HEK293 (cell line): ENCODE data around the gene TOPAZ1.

Source experiments
- CTCF ChIA-PET: fragments of 350-600 bp; formaldehyde crosslinking; extraction: SDS; loops from one replicate; lab custom pipeline; 2021; ENCODE audit warnings: antibody characterized with exemption; lab: Yijun Ruan, JAX
- POLR2A ChIA-PET: fragments of 300-600 bp; formaldehyde crosslinking; extraction: SDS; loops from one replicate; lab custom pipeline; 2020; ENCODE audit warnings: antibody characterized with exemption, inconsistent platforms; lab: Yijun Ruan, JAX
- H3K27ac ChIP-seq: fragments of 200-500 bp; sonication (Bioruptor generic); 2 replicates; pipeline ENCODE4 v1.5.1; 2014; ENCODE audit warnings: low read depth, low read length, control low read depth, inconsistent platforms; ENCODE audit errors: extremely low read depth
- H3K36me3 ChIP-seq, 2 experiments: fragments of 200-500 bp in 1 of 2; sonication (Bioruptor generic) in 1 of 2; 1 replicate in 1 of 2; 2 replicates in 1 of 2; pipeline ENCODE4 v1.5.1; 2014 to 2017; ENCODE audit warnings: inconsistent platforms in 2 of 2, low read length in 2 of 2; ENCODE audit not compliant: control insufficient read depth in 2 of 2, insufficient read depth in 1 of 2
- H3K4me1 ChIP-seq: fragments of 200-500 bp; sonication (Bioruptor generic); 2 replicates; pipeline ENCODE4 v1.5.1; 2014; ENCODE audit warnings: mild to moderate bottlenecking, low read length, inconsistent platforms; ENCODE audit not compliant: control insufficient read depth, insufficient read depth
- H3K4me3 ChIP-seq: 2 replicates; pipeline ENCODE4 v1.5.1; 2011; ENCODE audit warnings: low read depth, mild to moderate bottlenecking, control low read depth, low read length, moderate library complexity
- H3K9me3 ChIP-seq: fragments of 200-500 bp; sonication (Bioruptor generic); 2 replicates; pipeline ENCODE4 v1.5.1; 2014; ENCODE audit warnings: low read depth, low read length, inconsistent platforms; ENCODE audit not compliant: control insufficient read depth, insufficient read depth
- ATF2 ChIP-seq: fragments of 450-650 bp; formaldehyde crosslinking; IDR thresholded peaks from 2 replicates; pipeline ENCODE4 v1.5.1; 2016; ENCODE audit warnings: missing biosample characterization, missing genetic modification characterization, low read depth
- ELK4 ChIP-seq: IDR thresholded peaks from 2 replicates; pipeline ENCODE4 v1.6.1; 2011; ENCODE audit warnings: mild to moderate bottlenecking, low read depth, low read length, borderline replicate concordance
- GLI4 ChIP-seq: fragments of 450-650 bp; formaldehyde crosslinking; IDR thresholded peaks from 2 replicates; pipeline ENCODE4 v1.5.1; 2016; ENCODE audit warnings: missing biosample characterization, missing genetic modification characterization
- HIC1 ChIP-seq: fragments of 450-650 bp; formaldehyde crosslinking; IDR thresholded peaks from 2 replicates; pipeline ENCODE4 v1.5.1; 2016; ENCODE audit warnings: missing biosample characterization, missing genetic modification characterization
- IKZF3 ChIP-seq: fragments of 450-650 bp; IDR thresholded peaks from 2 replicates; pipeline ENCODE4 v1.5.0; 2018; ENCODE audit warnings: missing biosample characterization, mild to moderate bottlenecking, missing genetic modification characterization, moderate library complexity
- KLF1 ChIP-seq: fragments of 450-650 bp; formaldehyde crosslinking; IDR thresholded peaks from 2 replicates; pipeline ENCODE4 v1.5.1; 2016; ENCODE audit warnings: missing biosample characterization, missing genetic modification characterization
- YY1 ChIP-seq: fragments of 450-650 bp; formaldehyde crosslinking; IDR thresholded peaks from 2 replicates; pipeline ENCODE4 v1.5.1; 2018; ENCODE audit warnings: missing biosample characterization, missing genetic modification characterization
- ZBTB17 ChIP-seq: fragments of 450-650 bp; formaldehyde crosslinking; IDR thresholded peaks from 2 replicates; pipeline ENCODE4 v1.5.1; 2016; ENCODE audit warnings: missing biosample characterization, missing genetic modification characterization
- ZBTB21 ChIP-seq: fragments of 450-650 bp; formaldehyde crosslinking; IDR thresholded peaks from 2 replicates; pipeline ENCODE4 v1.5.1; 2017; ENCODE audit warnings: missing biosample characterization, missing genetic modification characterization
- ZNF140 ChIP-seq: fragments of 450-650 bp; formaldehyde crosslinking; IDR thresholded peaks from 2 replicates; pipeline ENCODE4 v1.5.1; 2016; ENCODE audit warnings: missing biosample characterization, missing genetic modification characterization
- ZNF18 ChIP-seq: fragments of 450-650 bp; formaldehyde crosslinking; IDR thresholded peaks from 2 replicates; pipeline ENCODE4 v1.5.1; 2016; ENCODE audit warnings: missing biosample characterization, missing genetic modification characterization
- ZNF394 ChIP-seq: fragments of 450-650 bp; formaldehyde crosslinking; IDR thresholded peaks from 2 replicates; pipeline ENCODE4 v1.5.1; 2016; ENCODE audit warnings: missing biosample characterization, missing genetic modification characterization, mild to moderate bottlenecking, moderate library complexity, borderline replicate concordance
- ZNF423 ChIP-seq: fragments of 450-650 bp; formaldehyde crosslinking; IDR thresholded peaks from 2 replicates; pipeline ENCODE4 v1.5.1; 2016; ENCODE audit warnings: missing biosample characterization, missing genetic modification characterization
- ZNF518A ChIP-seq: fragments of 450-650 bp; formaldehyde crosslinking; conservative IDR thresholded peaks from 2 replicates; pipeline ENCODE4 v1.5.1; 2016; ENCODE audit warnings: low read depth, missing biosample characterization, missing genetic modification characterization
- ZNF549 ChIP-seq: fragments of 450-650 bp; IDR thresholded peaks from 2 replicates; pipeline ENCODE4 v1.5.1; 2018; ENCODE audit warnings: missing biosample characterization, missing genetic modification characterization, mild to moderate bottlenecking, inconsistent platforms, moderate library complexity
- ZNF571 ChIP-seq: fragments of 450-650 bp; formaldehyde crosslinking; IDR thresholded peaks from 2 replicates; pipeline ENCODE4 v1.5.0; 2017; ENCODE audit warnings: missing biosample characterization, missing genetic modification characterization
- ZNF629 ChIP-seq: fragments of 450-650 bp; formaldehyde crosslinking; IDR thresholded peaks from 2 replicates; pipeline ENCODE4 v1.5.1; 2017; ENCODE audit warnings: missing biosample characterization, missing genetic modification characterization
- ZNF660 ChIP-seq: fragments of 450-650 bp; IDR thresholded peaks from 2 replicates; pipeline ENCODE4 v1.5.1; 2018; ENCODE audit warnings: missing biosample characterization, mild to moderate bottlenecking, missing genetic modification characterization
- ZNF747 ChIP-seq: fragments of 450-650 bp; formaldehyde crosslinking; IDR thresholded peaks from 2 replicates; pipeline ENCODE4 v1.5.1; 2016; ENCODE audit warnings: missing biosample characterization, missing genetic modification characterization
- ZNF791 ChIP-seq: fragments of 450-650 bp; formaldehyde crosslinking; IDR thresholded peaks from 2 replicates; pipeline ENCODE4 v1.5.1; 2016; ENCODE audit warnings: missing biosample characterization, missing genetic modification characterization
- ZNF830 ChIP-seq: fragments of 450-650 bp; IDR thresholded peaks from 2 replicates; pipeline ENCODE4 v1.5.0; 2018; ENCODE audit warnings: missing biosample characterization, missing genetic modification characterization, low read depth, mild to moderate bottlenecking, moderate library complexity

TOPAZ1 gene

GRCh38 chr3:44235604-44236484 is 5.8 kb upstream of the TOPAZ1 start:
- ChIA-PET CTCF (interaction anchor here (0.6 to 1.9 kb wide), 6 partner anchors 9 to 429 kb away, joined by 3 to 10 read pairs (median 3); no protein-coding TSS in a partner anchor), POLR2A (no interaction called here)
- H3K9me3 ChIP-seq, result no peaks in the 10 kb centered on the region
- H3K36me3 ChIP-seq, result no peaks in the 10 kb centered on the region
- no peak overlapping the region for H3K4me3 ChIP-seq
- H3K27ac ChIP-seq, result no peak overlapping the region
- H3K4me1 ChIP-seq, result no peaks in the 10 kb centered on the region
- TF ChIP-seq ZNF549 (tag by site-specific recombination) (no peak), IKZF3 (peak; percentile 45; the same call in 1 of the 2 replicates), KLF1 (tag by site-specific recombination) (no peak), ZNF423 (tag by site-specific recombination) (no peak), ZNF660 (0 out of 2 replicates have a peak, but pooled peaks have one; percentile 25), ZNF747 (tag by site-specific recombination) (no peak), ZNF791 (tag by site-specific recombination) (no peak), ZBTB17 (tag by site-specific recombination) (no peak), GLI4 (tag by site-specific recombination) (no peak), ZNF830 (tag by site-specific recombination) (no peak), ZNF571 (no peak), HIC1 (no peak), ZNF140 (tag by site-specific recombination) (peak; percentile 25; the same call in 1 of the 2 replicates), YY1 (tag by site-specific recombination) (no peak), ZNF629 (tag by site-specific recombination) (peak; percentile 41; the same call in 1 of the 2 replicates), ZNF394 (tag by site-specific recombination) (0 out of 2 replicates have a peak, but pooled peaks have one; percentile 21), ATF2 (tag by site-specific recombination) (0 out of 2 replicates have a peak, but pooled peaks have one; percentile 7), ELK4 (no peak), ZNF518A (tag by site-specific recombination) (peak; percentile 41; the same call in 1 of the 2 replicates), ZBTB21 (tag by site-specific recombination) (no peak), ZNF18 (tag by site-specific recombination) (no peak)
